Raji (cell line): ENCODE measurements around the gene DMRTA2.

Experiments used
- POLR2A ChIP-seq: IDR thresholded peaks from 2 replicates; pipeline ENCODE4 v1.6.1; 2011; ENCODE audit warnings: low read depth, low read length, control low read depth; ENCODE audit not compliant: insufficient read depth

Gene DMRTA2

DNA sequence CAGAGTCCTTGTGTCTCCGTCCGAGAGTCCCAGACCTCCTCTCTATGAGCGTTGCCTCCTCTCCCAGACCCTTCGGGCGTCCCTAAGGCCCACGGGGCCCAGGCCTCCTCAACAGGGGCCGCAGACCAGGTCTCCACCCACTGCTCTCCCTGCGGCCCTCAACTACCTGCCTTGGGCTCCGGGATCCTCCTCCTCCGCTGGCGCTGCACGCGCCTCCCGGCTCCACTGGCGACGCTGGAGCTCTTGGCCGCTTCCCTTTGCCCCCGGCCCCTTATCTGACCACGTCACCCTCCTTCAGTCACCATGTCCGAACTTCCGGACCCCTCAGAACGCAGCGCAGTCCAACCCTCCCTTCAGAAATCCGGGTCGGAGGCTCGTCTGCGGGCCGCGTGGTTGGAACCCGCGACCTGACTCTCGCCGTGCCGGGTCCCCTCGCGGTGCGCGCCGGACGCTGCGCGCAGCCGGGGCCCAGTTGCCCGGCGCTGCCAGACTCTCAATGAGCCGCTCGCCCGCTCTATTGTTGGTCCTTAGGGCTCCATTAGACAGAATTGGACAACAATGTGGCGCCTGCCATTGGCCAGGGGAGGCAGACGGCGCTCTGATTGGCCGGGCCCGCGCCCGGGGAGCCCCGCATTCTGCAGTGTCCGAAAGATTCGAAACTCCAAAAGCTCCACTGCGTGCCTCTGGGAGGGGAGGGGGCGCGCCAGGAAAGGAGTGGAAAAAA is at the start of gene DMRTA2:
DMRTA2 (minus strand) TSS at position 498 of the 724 bp plus-strand sequence. CDS start 1,907 bp downstream, outside the sequence.
- TF ChIP-seq POLR2A: no peak

GRCh38 chr1:50471967-50472366 is 48.7 kb upstream of the DMRTA2 start:
- TF ChIP-seq POLR2A: no peak

DNA sequence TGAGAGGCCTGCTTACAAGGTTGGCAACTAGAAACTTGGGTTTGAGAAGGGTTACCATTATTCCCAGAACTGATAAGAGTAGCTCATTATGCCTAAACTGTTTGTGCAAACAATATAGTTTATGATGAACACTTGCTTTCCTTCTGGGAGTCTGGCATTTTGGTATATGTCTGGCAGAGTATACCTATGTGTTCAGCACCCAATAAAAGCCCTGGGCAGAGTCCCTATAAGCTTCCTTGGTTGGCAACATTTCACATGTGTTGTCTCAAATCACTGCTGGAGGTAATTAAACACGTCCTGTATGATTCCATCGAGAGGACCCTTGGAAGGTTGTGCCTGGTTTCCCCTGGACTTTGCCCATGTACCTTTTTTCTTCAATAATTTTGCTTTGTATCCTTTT is 39.7 kb upstream of the DMRTA2 start:
- no peak for TF ChIP-seq POLR2A

DNA sequence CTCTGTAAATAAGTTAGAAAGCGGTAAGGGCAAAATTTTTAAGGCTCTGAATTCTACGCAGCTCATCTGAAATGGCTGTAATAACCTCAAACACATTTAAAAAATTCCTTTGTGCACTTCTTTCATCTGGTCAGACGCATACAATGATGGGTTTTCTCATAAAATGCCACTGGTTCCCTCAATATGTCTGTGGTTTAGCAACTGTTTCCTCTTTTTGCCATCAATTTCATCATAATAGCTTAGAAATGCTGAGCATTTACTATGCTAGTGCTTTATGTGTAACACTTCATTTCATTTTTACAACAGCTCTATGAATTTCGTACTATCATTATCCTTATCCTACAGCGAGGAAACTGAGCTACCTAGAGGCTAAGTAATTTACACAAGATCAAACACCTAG is 35.3 kb upstream of the DMRTA2 start:
- TF ChIP-seq POLR2A: no peak

DNA sequence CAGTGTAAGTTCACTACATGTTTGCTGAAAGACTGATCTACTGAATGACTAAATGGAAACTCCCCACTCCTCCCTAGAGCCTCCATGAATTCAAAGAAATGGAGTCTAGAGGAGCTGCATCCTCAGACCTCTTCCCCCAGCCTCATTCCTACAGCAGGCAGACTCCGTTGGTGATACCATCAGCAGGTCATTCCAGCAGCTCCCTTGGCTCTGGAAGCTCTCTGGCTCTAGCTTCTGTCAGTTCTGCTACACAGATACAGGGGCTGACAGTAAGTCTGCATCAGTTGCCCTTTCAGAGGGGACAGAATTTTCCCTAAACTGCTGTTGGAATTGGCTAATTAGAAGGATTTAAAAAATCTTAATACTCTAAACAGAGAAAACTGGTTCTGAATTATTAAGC is 31.7 kb upstream of the DMRTA2 start:
- no peak for TF ChIP-seq POLR2A

GRCh38 chr1:50453266-50453665 is 30.0 kb upstream of the DMRTA2 start:
- no peak for TF ChIP-seq POLR2A

GRCh38 chr1:50452700-50453099 is 29.5 kb upstream of the DMRTA2 start:
- TF ChIP-seq POLR2A: no peak

- no peak for TF ChIP-seq POLR2A
Measured at GRCh38 chr1:50450861-50451653, 27.8 kb upstream of the DMRTA2 start.

DNA sequence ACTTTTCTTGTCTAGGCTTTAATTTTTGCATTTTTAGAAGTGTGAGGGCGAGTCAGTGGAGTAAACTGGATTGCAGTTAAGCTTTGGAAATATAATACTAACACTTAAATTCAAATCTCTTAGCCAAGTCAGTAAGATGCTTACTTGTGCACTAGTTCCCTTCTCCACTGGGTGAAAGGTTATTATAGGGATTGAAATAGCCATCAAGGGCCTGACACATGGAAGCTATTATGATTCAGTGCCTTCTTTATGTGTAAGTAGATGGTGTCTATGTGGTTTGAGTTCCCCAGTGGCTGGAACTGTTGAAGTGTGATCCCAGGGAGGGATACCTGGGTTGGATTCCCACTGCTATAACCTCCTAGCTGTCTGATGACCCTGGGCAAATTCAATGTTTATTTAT is 24.7 kb upstream of the DMRTA2 start:
- no peak for TF ChIP-seq POLR2A

DNA sequence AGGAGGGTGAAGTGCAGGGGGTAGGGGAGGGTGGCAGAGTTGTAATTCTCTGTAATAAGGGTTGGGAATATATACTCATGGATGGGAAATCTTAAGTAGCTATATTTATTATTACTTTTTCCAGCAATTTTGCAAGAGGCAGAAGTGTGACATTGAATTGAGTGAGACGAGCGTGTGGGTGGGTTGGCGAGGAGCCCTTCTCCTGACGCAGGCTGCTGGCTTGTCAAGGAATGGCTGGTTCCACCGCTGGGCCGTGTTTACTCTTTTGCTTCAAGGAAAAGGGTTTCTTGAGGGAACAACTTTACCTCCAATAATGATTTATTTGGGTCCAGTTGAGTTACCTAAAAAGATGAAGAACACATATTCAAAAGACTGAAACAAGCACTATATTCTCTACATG is 17.9 kb upstream of the DMRTA2 start:
- no peak for TF ChIP-seq POLR2A

DNA sequence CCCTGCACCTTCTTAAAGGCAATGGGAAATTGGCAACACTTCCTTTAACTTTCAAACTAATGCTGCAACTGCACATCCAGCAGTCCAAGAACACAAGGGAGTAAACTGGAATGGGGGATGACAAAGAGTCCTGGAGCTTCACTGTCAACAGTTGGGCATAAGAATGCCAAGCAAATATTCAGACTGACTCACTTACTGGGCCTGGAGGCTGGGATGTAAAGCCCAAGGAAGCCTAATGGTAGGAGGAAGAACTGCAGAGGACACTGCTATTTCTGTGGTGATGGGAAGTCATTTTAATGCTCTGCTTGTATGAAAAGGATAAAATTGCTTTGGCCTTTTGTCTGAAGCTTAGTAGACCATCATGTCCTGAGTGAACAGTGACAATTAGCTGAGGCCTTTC is 15.7 kb upstream of the DMRTA2 start:
- no peak for TF ChIP-seq POLR2A

DNA sequence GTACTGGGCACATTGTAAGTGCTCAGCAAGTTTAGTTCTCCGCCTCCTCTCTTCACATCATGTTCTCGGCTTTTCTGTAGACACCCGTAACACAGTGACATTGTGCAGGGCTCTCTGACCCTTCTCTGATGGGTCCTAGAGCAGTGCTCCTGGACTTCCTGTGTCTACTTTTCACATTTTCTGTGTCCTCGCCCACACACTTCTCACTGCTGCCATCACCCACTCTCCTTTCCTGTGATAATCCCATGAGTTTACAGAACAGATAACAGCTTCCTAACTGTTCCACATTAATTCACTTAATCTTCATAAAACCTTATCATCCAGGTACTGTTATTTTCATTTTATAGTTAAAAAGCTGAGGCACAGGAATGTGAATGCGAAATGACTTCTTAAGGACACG is 13.2 kb upstream of the DMRTA2 start:
- no peak for TF ChIP-seq POLR2A

DNA sequence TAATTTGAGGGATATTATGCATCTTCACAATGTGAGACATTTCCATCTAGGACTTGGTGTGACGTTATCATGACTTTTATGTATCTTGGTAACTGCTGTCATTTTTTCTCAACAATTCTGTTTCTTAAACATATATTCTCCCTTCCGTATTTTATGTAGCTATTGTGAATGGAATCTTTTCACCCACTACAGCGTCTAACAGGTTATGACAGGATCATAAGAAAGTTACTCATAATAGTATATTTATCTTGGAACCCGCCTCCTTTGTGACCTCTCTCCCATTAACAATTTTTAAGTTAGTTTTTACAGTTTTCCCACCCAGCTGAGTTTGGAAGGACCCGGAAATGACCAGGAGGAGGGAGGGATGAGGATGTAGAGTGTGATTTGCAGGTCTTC is 6.8 kb upstream of the DMRTA2 start:
- TF ChIP-seq POLR2A: no peak

DNA sequence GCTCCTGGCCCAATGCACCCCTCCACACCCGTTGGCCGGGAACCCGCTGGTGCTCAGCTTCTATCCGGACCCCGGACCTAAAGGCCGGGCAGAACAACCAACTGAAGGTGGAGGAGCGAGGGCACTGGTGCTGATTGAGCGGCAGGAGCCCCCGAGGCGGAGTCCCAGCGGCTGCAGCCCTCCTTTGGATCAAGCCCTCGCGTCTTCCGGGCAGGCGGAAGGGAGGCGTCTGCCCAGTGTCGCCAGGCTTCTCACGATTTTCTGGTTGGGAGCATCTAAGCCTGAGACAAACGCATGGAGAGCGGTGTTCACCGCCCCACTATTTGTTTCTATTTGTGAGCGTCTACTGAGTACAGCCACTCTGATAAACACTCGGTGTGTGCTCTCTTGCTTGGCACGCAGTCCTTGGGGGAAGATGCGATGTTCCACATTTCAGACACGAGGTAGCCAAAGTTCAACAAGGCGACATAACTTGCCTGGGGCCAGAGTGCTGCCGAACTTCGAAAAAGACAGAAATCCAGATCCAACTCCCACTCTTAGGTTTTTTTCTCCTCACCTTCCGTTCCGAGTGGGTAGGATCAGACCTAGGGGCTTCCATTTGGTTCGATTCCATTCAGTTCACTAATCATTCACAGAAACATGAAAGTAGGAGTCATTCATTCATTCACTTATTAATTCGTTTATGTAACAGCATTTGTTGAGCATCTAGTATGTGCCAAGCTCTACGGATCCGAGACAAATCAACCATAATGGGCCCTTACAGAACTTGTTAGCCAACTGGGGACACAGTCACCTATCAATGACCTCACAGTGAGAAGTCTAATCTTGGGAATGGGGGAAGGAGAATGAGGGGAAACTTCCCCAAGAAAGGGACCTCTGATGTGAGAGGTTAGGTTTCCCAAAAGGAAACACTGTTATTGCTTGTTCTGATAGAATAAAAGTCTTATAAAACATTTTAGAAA is 4.9 kb upstream of the DMRTA2 start:
- no peak for TF ChIP-seq POLR2A

DNA sequence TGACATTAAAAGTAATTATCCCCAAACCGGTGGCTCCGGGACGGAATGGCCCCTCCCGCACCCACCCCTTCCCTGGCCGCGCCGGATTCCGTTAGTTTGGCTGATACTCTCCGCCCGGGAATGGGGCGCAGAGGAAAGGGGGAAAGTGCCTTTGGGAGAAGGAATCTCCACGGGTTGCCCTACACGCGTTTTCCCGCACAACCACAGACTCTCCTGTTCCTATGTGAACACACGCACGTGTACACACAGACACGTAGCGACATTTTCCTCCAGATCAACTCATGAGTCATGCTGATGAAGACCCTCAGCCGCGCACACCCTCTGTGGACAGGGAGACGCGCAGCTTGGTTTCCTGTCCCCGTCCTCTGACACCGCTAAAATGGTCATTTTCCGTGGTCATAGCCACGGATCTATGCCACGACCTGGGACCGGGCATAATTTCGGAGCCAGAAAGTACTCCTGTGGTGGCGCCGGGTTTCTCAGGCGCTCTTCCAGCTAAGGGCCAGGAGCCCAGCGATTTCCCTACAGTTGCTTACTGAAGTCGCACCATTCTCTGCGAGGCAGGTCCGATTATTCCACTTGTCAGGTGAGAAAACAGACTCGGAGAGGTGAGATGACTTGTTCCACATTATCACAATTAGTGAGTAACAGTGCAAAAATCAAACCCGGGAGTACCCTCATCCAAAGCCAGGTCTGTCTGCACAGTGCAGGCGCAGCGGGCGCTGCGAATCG is 4.0 kb upstream of the DMRTA2 start:
- TF ChIP-seq POLR2A: no peak

- TF ChIP-seq POLR2A: no peak
Measured at GRCh38 chr1:50426702-50427085, 3.5 kb upstream of the DMRTA2 start.
